Sigmoid colon (tissue), 4 donors: Measurements from ENCODE around the gene ABHD3.

Experiments
- EP300 ChIP-seq, 4 donors: sonication (generic); formaldehyde crosslinking; IDR thresholded peaks; one replicate each; pipeline ENCODE4 v1.6.1; 2017; ENCODE audit warnings: antibody characterized with exemption in 4 of 4
- POLR2A ChIP-seq, 2 donors: fragments of 450-650 bp; IDR thresholded peaks; one replicate each; pipeline ENCODE4 v1.6.1; 2016; ENCODE audit warnings: antibody characterized with exemption in 2 of 2, mild to moderate bottlenecking in 2 of 2, moderate library complexity in 2 of 2
- POLR2AphosphoS5 ChIP-seq, 4 donors: sonication (generic); formaldehyde crosslinking; IDR thresholded peaks; one replicate each; pipeline ENCODE4 v1.6.1; 2017; ENCODE audit warnings: antibody characterized with exemption in 4 of 4
- TF ChIP-seq, protein P1 (sequence below), 4 experiments: fragments of 450-650 bp in 3 of 4; fragments of 200-600 bp in 1 of 4; IDR thresholded peaks; one replicate each; pipeline ENCODE4 v1.5.1; 2016 to 2019; ENCODE audit warnings: antibody characterized with exemption in 4 of 4, mild to moderate bottlenecking in 3 of 4, moderate library complexity in 2 of 4

GRCh38 chr18:21735452-21736015 is 31.0 kb upstream of the ABHD3 start:
- TF ChIP-seq, protein P1, sequence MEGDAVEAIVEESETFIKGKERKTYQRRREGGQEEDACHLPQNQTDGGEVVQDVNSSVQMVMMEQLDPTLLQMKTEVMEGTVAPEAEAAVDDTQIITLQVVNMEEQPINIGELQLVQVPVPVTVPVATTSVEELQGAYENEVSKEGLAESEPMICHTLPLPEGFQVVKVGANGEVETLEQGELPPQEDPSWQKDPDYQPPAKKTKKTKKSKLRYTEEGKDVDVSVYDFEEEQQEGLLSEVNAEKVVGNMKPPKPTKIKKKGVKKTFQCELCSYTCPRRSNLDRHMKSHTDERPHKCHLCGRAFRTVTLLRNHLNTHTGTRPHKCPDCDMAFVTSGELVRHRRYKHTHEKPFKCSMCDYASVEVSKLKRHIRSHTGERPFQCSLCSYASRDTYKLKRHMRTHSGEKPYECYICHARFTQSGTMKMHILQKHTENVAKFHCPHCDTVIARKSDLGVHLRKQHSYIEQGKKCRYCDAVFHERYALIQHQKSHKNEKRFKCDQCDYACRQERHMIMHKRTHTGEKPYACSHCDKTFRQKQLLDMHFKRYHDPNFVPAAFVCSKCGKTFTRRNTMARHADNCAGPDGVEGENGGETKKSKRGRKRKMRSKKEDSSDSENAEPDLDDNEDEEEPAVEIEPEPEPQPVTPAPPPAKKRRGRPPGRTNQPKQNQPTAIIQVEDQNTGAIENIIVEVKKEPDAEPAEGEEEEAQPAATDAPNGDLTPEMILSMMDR (IDR thresholded peaks at IDR 0.05) = no peak
- no peak for TF ChIP-seq POLR2A (IDR thresholded peaks at IDR 0.05)
- TF ChIP-seq POLR2AphosphoS5 (IDR thresholded peaks at IDR 0.05) = no peak
- TF ChIP-seq EP300 (IDR thresholded peaks at IDR 0.05) = no peak
